NCI-H748 (cell line): Measurements from ENCODE around the gene TJP3.
"Not testable (repeated sequence)": the region's sequence is repeated elsewhere in the genome, so short reads cannot be mapped to it uniquely, and the experiment has no call there.

Source experiments
- DNase-seq: peaks from one replicate; lab custom pipeline; 2025; ENCODE audit not compliant: unreplicated experiment; lab: John Stamatoyannopoulos, UW

TJP3 gene

DNA sequence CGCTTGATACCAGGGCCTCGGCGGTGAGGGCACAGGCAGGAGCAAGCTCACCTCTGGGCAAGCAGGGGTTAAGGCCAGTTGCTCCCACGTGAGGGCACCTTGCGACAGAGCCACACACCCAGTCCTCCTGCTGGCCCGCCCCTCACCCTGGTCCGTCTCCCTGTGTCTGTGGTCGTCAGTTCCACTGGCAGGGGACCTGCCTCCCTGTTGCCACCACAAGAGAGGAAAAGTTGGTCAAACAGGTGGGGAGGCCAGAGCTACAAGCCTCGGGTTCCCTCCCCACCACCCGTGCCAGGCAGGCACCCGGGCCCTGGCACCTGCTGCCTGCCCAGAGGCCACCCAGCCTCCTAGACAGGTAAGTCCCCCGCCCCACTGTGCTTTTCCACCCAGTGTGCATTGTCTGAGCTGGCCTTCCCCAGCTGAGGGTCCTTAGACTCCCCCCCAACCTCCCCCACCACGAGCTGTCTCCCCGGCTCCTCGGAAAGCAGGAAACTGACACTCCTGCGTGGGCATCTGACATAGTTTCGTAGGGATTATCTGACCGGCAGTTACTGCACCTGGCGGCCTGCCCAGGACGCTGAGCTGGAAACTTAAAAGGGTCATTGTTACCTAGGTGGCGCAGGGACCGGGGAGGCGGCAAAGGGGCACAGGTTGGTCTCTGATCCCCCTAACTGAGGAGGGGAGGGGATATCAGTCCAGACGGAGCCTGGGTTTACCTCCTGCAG, at the start of gene TJP3:
Gene TJP3, plus strand, starts transcription at position 178 of the 725 bp plus-strand sequence. CDS start 20,049 bp downstream, outside the sequence.
- no peak for DNase-seq

GRCh38 chr19:3658870-3659745, 49.1 kb upstream of the TJP3 start:
- no peak for DNase-seq

DNA sequence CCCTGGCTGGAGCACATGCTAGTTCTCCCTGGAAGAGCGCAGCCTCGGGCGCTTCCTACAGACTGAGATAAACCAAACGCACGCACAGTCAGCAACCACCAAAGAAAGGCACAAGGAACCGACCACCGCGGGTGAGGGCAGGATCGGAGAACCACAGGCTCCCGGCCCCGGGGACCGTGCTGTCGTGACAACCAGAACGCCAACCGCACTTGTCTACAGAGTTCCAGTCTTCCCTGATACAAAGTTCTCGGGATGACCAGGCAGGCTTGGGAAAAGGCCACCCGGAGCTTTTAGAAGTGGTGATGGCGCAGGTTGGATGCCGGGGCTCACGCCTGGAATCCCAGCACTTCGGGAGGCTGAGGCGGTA, 48.5 kb upstream of the TJP3 start:
- no peak for DNase-seq

- DNase-seq: no peak
Observed at GRCh38 chr19:3660493-3661219, 47.5 kb upstream of the TJP3 start.

DNA sequence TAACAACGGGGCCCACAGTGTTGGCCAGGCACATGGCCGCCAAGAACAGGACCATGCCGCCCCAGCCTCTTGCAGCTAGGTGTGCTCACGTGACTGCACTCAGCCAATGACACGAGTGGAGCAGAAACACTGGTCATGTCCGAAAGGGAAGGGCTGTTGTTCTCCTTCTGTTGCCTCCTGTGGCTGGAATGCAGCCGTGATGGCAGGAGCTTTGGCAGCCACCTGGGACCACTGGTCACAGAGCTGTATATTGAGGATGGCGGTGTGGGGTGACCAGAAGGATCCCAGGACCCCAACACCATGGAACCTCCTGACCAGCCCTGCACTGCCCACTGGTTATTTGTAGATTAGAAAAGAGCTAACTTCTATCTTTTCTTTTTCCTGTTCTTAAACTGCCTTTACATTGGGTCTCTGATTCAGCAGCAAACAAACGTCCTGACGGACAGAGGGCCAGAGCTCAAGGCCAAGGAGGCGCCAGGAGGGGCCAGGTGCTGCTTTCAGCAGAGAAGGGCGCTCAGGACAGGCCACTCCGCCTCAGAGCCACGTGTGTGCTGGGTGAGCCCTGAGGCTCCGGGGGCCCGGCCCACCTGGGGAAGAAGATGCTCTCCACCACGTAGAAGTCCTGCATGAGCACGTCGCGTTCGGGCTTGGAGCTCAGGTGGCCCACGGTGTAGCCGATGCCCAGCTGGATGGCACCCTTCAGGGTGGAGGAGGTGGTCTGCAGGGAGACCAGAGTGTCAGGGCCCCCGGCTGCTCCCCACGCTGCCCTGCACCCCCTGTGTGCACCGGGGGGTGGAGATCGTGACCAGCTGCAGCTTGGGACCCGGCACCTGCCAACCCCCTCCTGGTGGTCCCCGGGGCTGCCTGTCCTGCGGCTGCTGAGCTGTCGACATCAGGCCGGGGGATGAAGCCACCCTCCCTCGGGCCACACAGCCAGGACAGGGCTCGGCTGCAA, 46.6 kb upstream of the TJP3 start:
- no peak for DNase-seq

DNA sequence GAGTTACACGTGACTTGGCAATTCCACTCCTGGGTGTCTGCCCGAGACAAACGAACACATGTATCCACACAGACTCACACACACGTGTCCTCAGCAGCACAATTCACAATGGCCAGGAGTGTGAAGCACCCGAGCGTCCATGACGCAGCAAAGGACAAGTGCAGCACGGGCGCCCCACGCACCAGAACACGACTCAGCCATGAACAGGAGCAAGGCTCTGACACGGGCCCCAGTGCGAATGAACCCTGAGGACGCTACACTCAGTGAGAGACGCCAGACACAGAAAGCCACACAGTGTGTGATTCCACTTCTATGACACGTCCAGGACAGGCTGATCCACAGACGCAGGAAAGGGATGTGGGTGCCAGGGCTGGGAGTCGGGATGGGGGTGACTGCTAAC, 44.3 kb upstream of the TJP3 start:
- no peak for DNase-seq

- no peak for DNase-seq
Observed at GRCh38 chr19:3664879-3665642, 43.1 kb upstream of the TJP3 start.

GRCh38 chr19:3665681-3666544, 42.3 kb upstream of the TJP3 start:
- peak; percentile 16 for DNase-seq

DNA sequence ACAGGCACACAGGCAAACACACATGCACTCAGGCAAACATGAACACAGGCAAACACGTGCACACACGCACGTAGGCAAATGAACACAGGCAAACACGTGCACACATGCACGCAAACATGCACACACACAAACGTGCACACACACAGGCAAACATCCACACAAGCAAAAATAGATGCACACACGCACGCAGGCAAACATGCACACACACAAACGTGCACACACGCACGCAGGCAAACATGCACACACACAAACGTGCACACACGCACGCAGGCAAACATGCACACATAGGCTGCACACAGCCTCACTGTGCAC, 41.7 kb upstream of the TJP3 start:
- DNase-seq: not testable (repeated sequence)

DNA sequence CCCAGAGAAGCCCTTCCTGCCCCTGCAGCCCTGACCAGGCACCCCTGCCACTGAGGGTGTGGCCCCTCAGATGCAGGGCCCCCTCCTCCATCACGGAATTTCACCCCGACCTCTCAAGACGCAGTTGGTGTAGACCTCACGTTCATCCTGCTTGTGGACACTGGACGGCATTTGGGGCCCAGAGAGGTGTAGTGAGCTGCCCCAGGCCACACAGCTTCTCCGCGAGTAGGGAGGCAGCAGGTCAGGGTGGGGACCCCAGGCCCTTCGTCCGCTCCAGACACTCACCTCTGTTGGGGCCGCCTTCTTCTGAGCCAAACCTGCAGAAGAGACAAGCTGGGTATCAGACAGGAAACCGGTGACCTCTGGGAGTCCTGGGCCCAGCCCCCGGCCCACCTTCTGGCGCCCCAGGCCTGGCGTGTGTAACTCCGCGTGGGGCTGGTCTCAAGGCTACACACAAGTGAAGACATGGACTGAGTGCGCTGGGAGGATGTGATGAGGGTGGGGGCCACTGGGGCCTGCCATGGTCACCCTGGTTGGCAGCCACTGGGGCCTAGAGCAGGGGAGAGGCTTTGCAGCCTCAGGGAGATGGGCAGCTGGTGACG, 41.0 kb upstream of the TJP3 start:
- DNase-seq: no peak

DNA sequence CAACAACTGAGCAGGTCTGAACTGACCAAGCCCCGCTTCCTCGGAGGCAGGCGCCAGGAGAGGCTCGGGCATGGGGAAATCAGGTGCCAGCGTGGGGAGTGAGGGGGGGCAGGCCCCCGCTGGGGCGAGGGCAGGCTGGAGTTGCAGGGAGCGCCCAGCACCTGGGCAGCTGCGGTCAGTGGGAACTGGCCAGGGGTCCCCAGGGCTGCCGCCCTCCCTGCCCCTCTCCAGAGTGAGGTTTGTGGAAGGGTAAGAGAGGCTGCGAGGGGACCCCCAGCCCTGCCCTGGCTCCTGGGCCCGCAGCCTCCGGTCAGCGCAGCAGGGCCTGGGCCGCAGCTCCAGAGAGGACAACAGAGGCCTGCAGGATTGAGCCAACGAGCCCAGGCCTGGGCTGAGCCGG, 40.4 kb upstream of the TJP3 start:
- DNase-seq: no peak

GRCh38 chr19:3668331-3669081, 39.7 kb upstream of the TJP3 start:
- no peak for DNase-seq

DNA sequence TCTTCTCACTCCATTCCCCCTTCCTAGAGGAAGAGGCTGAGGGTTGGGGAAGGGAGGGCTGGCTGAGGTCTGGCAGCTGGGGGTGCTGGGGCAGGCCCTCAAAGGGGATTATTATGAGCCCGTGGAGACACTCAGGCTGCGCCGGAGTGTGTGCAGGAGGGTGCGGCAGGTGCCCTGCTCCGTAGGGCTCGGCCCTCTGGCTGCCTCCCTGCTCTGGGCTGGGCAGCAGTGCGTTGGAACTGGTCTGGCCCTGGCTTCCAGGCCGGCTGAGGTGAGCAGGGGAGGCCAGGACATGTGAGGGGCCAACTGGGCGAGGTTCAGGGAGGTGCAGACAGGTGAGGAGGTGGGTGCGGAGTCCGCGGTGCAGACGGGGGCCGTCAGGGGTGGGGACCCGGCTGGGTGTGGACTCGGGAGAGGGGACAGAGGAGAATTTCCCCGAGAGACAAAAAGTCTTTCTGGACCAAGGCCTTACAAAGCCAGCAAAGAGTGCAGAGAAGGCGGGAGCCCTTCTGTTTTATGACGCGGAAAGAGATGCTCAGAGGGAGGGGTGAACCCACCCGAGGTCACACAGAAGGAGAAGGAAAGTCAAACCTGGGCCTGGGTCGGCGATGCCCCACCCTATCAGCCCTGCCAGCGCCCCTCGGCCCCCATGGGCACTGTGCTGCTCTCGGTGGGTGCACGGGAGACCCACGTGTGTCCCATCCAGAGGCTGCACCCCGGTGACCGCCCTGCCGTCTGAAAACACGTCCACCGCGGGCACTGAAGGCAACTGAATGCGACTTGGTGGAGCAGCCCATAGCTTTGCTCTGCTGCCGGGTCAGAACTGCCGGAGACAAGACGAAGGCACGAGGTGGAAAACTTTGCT, 38.9 kb upstream of the TJP3 start:
- DNase-seq: no peak

DNA sequence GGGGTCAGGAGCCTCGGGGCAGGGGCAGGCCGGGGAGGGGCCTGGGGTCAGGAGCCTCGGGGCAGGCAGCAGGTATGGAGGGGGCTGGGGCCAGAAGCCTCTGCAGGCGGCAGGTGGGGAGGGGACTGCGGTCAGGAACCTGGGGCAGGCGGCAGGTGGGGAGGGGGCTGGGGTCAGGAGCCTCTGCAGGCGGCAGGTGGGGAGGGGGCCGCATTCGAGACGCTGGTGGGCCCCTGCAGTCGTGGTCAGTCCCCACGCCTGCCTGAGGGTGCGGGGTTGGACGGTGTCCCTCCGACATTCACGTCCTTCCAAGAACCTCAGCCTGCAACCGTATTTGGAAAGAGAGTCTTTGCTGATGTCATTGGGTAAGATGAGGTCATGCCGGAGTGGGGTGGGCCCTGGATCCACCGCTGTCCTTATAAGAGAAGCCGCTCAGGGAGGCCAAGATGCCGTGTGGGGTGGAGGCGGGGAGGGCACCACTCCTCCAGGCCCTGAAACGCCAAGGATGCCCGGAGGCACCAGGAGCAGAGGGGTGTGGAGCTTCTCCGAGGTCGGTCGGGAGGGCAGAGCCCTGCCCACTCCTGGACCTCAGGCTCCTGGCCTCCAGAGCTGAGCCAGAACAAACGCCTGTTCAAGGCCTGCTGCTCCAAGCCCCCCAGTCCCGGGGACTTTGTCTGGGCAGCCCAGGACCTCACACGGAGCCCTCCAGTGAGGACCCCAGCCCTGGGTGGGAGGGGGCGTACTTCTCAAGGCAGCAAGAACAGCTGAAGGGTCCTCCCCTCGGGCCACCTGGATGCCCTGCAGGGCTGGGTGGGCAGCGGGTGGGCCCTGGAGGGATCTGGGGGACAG, 38.0 kb upstream of the TJP3 start:
- DNase-seq: no peak

GRCh38 chr19:3670796-3671679, 37.1 kb upstream of the TJP3 start:
- no peak for DNase-seq
